GM19193 (cell line): ENCODE results near the gene FOXD1.

Experiments used
- POLR2A ChIP-seq: IDR thresholded peaks from 4 replicates; pipeline ENCODE4 v1.6.1; 2011; ENCODE audit not compliant: insufficient read depth, insufficient read length; ENCODE audit errors: extremely low read depth

FOXD1 gene

GRCh38 chr5:73415617-73416016 lies 33.0 kb downstream of the FOXD1 start:
- no peak for TF ChIP-seq POLR2A

- no peak for TF ChIP-seq POLR2A
Measured at GRCh38 chr5:73415171-73415570, 33.4 kb downstream of the FOXD1 start.

GRCh38 chr5:73412597-73412988 lies 36.0 kb downstream of the FOXD1 start:
- no peak for TF ChIP-seq POLR2A

GRCh38 chr5:73411936-73412596 lies 36.5 kb downstream of the FOXD1 start:
- TF ChIP-seq POLR2A: no peak

GRCh38 chr5:73405691-73406090 lies 42.9 kb downstream of the FOXD1 start:
- no peak for TF ChIP-seq POLR2A

- TF ChIP-seq POLR2A: no peak
Measured at GRCh38 chr5:73399775-73400174, 48.8 kb downstream of the FOXD1 start.
